ENCODE data around the gene GCK.

GCK gene

GRCh38 chr7:44223362-44224079 is 34.3 kb upstream of the GCK start:
- TF ChIP-seq EZH2 (IDR thresholded peaks at IDR 0.05; ENCODE audit: borderline replicate concordance, low read depth, low read length, severe bottlenecking) = no peak
- TF ChIP-seq, protein P1, sequence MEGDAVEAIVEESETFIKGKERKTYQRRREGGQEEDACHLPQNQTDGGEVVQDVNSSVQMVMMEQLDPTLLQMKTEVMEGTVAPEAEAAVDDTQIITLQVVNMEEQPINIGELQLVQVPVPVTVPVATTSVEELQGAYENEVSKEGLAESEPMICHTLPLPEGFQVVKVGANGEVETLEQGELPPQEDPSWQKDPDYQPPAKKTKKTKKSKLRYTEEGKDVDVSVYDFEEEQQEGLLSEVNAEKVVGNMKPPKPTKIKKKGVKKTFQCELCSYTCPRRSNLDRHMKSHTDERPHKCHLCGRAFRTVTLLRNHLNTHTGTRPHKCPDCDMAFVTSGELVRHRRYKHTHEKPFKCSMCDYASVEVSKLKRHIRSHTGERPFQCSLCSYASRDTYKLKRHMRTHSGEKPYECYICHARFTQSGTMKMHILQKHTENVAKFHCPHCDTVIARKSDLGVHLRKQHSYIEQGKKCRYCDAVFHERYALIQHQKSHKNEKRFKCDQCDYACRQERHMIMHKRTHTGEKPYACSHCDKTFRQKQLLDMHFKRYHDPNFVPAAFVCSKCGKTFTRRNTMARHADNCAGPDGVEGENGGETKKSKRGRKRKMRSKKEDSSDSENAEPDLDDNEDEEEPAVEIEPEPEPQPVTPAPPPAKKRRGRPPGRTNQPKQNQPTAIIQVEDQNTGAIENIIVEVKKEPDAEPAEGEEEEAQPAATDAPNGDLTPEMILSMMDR (IDR thresholded peaks at IDR 0.05; ENCODE audit: borderline replicate concordance, extremely low read depth, low read length, poor library complexity, severe bottlenecking) = no peak
- Histone ChIP-seq H3K36me3 (ENCODE audit: insufficient read depth, low read length) (no peaks in the 10 kb centered on the region), H3K4me3 (ENCODE audit: low read depth in 1 of 2, low read length in 2 of 2) (no peak overlapping the region), H3K27me3 (ENCODE audit: insufficient read depth, low read length, poor library complexity) (no peaks in the 10 kb centered on the region), H3K4me2 (ENCODE audit: insufficient read depth, low read length) (no peak overlapping the region), H3K4me1 (ENCODE audit: insufficient read depth, low read length) (no peaks in the 10 kb centered on the region), H3K9ac (ENCODE audit: low read depth, low read length) (no peak overlapping the region), H4K20me1 (ENCODE audit: insufficient read depth, low read length) (no peaks in the 10 kb centered on the region), H3K79me2 (ENCODE audit: insufficient read depth, low read length) (no peaks in the 10 kb centered on the region), H3K27ac (ENCODE audit: low read length) (no peak overlapping the region), H2AFZ (ENCODE audit: low read depth, low read length) (no peak overlapping the region), H3K9me3 (ENCODE audit: insufficient read depth, low read length, severe bottlenecking) (no peaks in the 10 kb centered on the region)
- ATAC-seq (ENCODE audit: insufficient read depth, low read depth) (peak; percentile 27; the same call in 1 of the 3 replicates), DNase-seq (no peak)

DNA sequence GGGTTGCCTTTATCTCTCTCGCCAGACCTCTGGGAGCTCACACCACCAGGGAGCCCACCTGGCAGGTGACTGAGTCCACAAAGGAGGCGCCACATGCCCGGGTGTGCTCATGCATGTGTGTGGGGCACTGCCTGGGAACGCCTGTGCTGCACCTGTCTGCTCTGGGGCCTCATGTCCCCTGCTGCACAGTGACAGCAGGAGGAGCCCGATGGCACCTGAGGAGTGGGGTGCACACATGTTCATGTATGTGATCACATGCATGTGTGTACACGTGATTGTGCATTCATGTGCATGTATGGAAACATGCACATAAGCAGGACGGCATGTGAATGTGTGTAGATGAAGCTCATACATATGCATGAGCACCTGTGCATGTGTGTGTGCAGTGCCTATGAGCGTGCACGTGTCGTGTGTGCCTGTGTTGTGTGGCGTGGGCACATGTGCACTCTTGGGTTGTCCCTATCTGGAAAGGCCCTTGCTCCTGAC is 33.6 kb upstream of the GCK start:
- TF ChIP-seq EZH2 (IDR thresholded peaks at IDR 0.05; ENCODE audit: borderline replicate concordance, low read depth, low read length, severe bottlenecking) = no peak
- TF ChIP-seq, protein P1 (IDR thresholded peaks at IDR 0.05; ENCODE audit: borderline replicate concordance, extremely low read depth, low read length, poor library complexity, severe bottlenecking) = no peak

GRCh38 chr7:44222074-44222473 is 32.8 kb upstream of the GCK start:
- Histone ChIP-seq H3K27ac (ENCODE audit: low read length) (no peak overlapping the region), H3K27me3 (ENCODE audit: insufficient read depth, low read length, poor library complexity) (no peaks in the 10 kb centered on the region), H3K79me2 (ENCODE audit: insufficient read depth, low read length) (no peaks in the 10 kb centered on the region), H2AFZ (ENCODE audit: low read depth, low read length) (no peak overlapping the region), H3K9me3 (ENCODE audit: insufficient read depth, low read length, severe bottlenecking) (no peaks in the 10 kb centered on the region), H3K4me3 (ENCODE audit: low read depth in 1 of 2, low read length in 2 of 2) (no peak overlapping the region), H4K20me1 (ENCODE audit: insufficient read depth, low read length) (no peaks in the 10 kb centered on the region), H3K4me2 (ENCODE audit: insufficient read depth, low read length) (no peak overlapping the region), H3K9ac (ENCODE audit: low read depth, low read length) (no peak overlapping the region), H3K36me3 (ENCODE audit: insufficient read depth, low read length) (no peaks in the 10 kb centered on the region), H3K4me1 (ENCODE audit: insufficient read depth, low read length) (no peaks in the 10 kb centered on the region)
- TF ChIP-seq EZH2 (IDR thresholded peaks at IDR 0.05; ENCODE audit: borderline replicate concordance, low read depth, low read length, severe bottlenecking) = no peak
- TF ChIP-seq, protein P1 (IDR thresholded peaks at IDR 0.05; ENCODE audit: borderline replicate concordance, extremely low read depth, low read length, poor library complexity, severe bottlenecking) = no peak
- DNase-seq = no peak
- no peak for ATAC-seq (ENCODE audit: insufficient read depth, low read depth)

More for the DNA sequence above, 33.6 kb upstream of the GCK start:
- Histone ChIP-seq H3K4me2 (ENCODE audit: insufficient read depth, low read length) (no peak overlapping the region), H2AFZ (ENCODE audit: low read depth, low read length) (no peak overlapping the region), H3K4me1 (ENCODE audit: insufficient read depth, low read length) (no peaks in the 10 kb centered on the region), H3K27me3 (ENCODE audit: insufficient read depth, low read length, poor library complexity) (no peaks in the 10 kb centered on the region), H3K36me3 (ENCODE audit: insufficient read depth, low read length) (no peaks in the 10 kb centered on the region), H3K79me2 (ENCODE audit: insufficient read depth, low read length) (no peaks in the 10 kb centered on the region), H3K9me3 (ENCODE audit: insufficient read depth, low read length, severe bottlenecking) (no peaks in the 10 kb centered on the region), H3K27ac (ENCODE audit: low read length) (no peak overlapping the region), H4K20me1 (ENCODE audit: insufficient read depth, low read length) (no peaks in the 10 kb centered on the region), H3K9ac (ENCODE audit: low read depth, low read length) (no peak overlapping the region), H3K4me3 (ENCODE audit: low read depth in 1 of 2, low read length in 2 of 2) (no peak overlapping the region)
- ATAC-seq (ENCODE audit: insufficient read depth, low read depth) = no peak
- no peak for DNase-seq

Data from DND-41 (cell line).